Neural crest cell (in vitro differentiated cells): Measurements from ENCODE around the gene IQSEC2. TPM values are rescaled to one million over a fixed set of nuclear protein-coding genes. Genes with fewer than 3 reads are reported as not detected.

Experiments used
- DNase-seq: peaks from one replicate; pipeline ENCODE4 v3.0.0; 2021; ENCODE audit warnings: low read depth, mixed read lengths, low spot score
- H3K27ac Mint-ChIP-seq: one replicate; pipeline ENCODE4 v1.8.0; 2021; ENCODE audit warnings: mild to moderate bottlenecking, mixed read lengths; ENCODE audit not compliant: unreplicated experiment
- H3K27me3 Mint-ChIP-seq: 2 replicates; pipeline ENCODE4 v1.8.0; 2021; ENCODE audit warnings: low read depth, mild to moderate bottlenecking, mixed read lengths
- H3K36me3 Mint-ChIP-seq: 2 replicates; pipeline ENCODE4 v1.8.0; 2021; ENCODE audit warnings: low read depth, mild to moderate bottlenecking, mixed read lengths
- H3K4me1 Mint-ChIP-seq: 2 replicates; pipeline ENCODE4 v1.8.0; 2021; ENCODE audit warnings: mixed read lengths
- H3K4me3 Mint-ChIP-seq: one replicate; pipeline ENCODE4 v1.8.0; 2021; ENCODE audit warnings: mild to moderate bottlenecking, mixed read lengths
- H3K9me3 Mint-ChIP-seq: 2 replicates; pipeline ENCODE4 v1.8.0; 2021; ENCODE audit warnings: mixed read lengths
- CTCF ChIP-seq: fragments of 200-600 bp; sonication (generic); conservative IDR thresholded peaks from 2 replicates; pipeline ENCODE4 v1.5.0; 2021; ENCODE audit warnings: antibody characterized with exemption, mild to moderate bottlenecking
- long read RNA-seq: library from polyadenylated mRNA; unstranded; transcript quantifications from one replicate; pipeline ENCODE4 v2.0.0, GENCODE V29; 2020
- total RNA-seq: library from RNA; stranded (reverse); gene quantifications from 2 replicates; pipeline ENCODE4 v1.2.1, GENCODE V29; 2021

IQSEC2 gene
- 0.96 and 1.7 TPM in 2 replicates for total RNA-seq
- long read RNA-seq, result 0 reads

GRCh38 chrX:53281321-53281822, at the start of gene IQSEC2:
TSS of gene IQSEC2 (minus strand) at chrX:53281584.
- H3K4me3 Mint-ChIP-seq, result no peak within 1 kb of the TSS
- H3K4me1 Mint-ChIP-seq, result peaks cover 12% of the 10 kb centered on the region
- H3K27me3 Mint-ChIP-seq, result no peaks in the 10 kb centered on the region
- H3K36me3 Mint-ChIP-seq, result no peaks in the 10 kb centered on the region
- no peak for TF ChIP-seq CTCF
- H3K27ac Mint-ChIP-seq, result no peak within 1 kb of the TSS
- no peaks in the 10 kb centered on the region for H3K9me3 Mint-ChIP-seq
- DNase-seq, result no peak

- no peaks in the 10 kb centered on the region for H3K4me1 Mint-ChIP-seq
- no peak overlapping the region for H3K27ac Mint-ChIP-seq
- H3K4me3 Mint-ChIP-seq, result no peak overlapping the region
These were observed 48.9 kb upstream of the IQSEC2 start for GRCh38 chrX:53330331-53330730.

GRCh38 chrX:53324803-53325202, 43.4 kb upstream of the IQSEC2 start:
- H3K36me3 Mint-ChIP-seq, result peaks cover 2% of the 10 kb centered on the region
- no peak overlapping the region for H3K27ac Mint-ChIP-seq
- peaks cover 6% of the 10 kb centered on the region for H3K9me3 Mint-ChIP-seq
- peaks cover 75% of the 10 kb centered on the region for H3K27me3 Mint-ChIP-seq
- no peak overlapping the region for H3K4me3 Mint-ChIP-seq
- peaks cover 8% of the 10 kb centered on the region for H3K4me1 Mint-ChIP-seq
- TF ChIP-seq CTCF, result no peak
- DNase-seq, result no peak

More at GRCh38 chrX:53330331-53330730, 48.9 kb upstream of the IQSEC2 start:
- H3K27me3 Mint-ChIP-seq, result peaks cover 54% of the 10 kb centered on the region
- no peak for DNase-seq
- no peaks in the 10 kb centered on the region for H3K36me3 Mint-ChIP-seq
- no peak for TF ChIP-seq CTCF
- peaks cover 2% of the 10 kb centered on the region for H3K9me3 Mint-ChIP-seq

- H3K36me3 Mint-ChIP-seq, result peaks cover 2% of the 10 kb centered on the region
- H3K4me3 Mint-ChIP-seq, result no peak overlapping the region
- peaks cover 8% of the 10 kb centered on the region for H3K4me1 Mint-ChIP-seq
- H3K27ac Mint-ChIP-seq, result no peak overlapping the region
- peaks cover 79% of the 10 kb centered on the region for H3K27me3 Mint-ChIP-seq
- no peak for DNase-seq
- peaks cover 6% of the 10 kb centered on the region for H3K9me3 Mint-ChIP-seq
- no peak for TF ChIP-seq CTCF
These were observed 42.7 kb upstream of the IQSEC2 start for GRCh38 chrX:53324085-53324484.

GRCh38 chrX:53323196-53323595, 41.8 kb upstream of the IQSEC2 start:
- Mint-ChIP-seq H3K9me3 (peaks cover 6% of the 10 kb centered on the region), H3K27ac (no peak overlapping the region), H3K4me1 (peaks cover 8% of the 10 kb centered on the region), H3K36me3 (peaks cover 2% of the 10 kb centered on the region), H3K4me3 (no peak overlapping the region), H3K27me3 (peaks cover 84% of the 10 kb centered on the region)
- no peak for DNase-seq
- TF ChIP-seq CTCF, result no peak
